Neuron (in vitro differentiated cells): ENCODE data around the gene RMDN2.

Experiments used
- H2AFZ ChIP-seq: one replicate; pipeline ENCODE4 v1.6.1; 2013; ENCODE audit warnings: low read depth, mild to moderate bottlenecking, inconsistent platforms, low read length, moderate library complexity
- H3K27me3 ChIP-seq: one replicate; pipeline ENCODE4 v1.6.1; 2013; ENCODE audit warnings: low read length; ENCODE audit not compliant: insufficient read depth
- H3K36me3 ChIP-seq: one replicate; pipeline ENCODE4 v1.6.1; 2013; ENCODE audit warnings: low read length; ENCODE audit not compliant: insufficient read depth
- H3K4me1 ChIP-seq: one replicate; pipeline ENCODE4 v1.6.1; 2013; ENCODE audit warnings: low read length; ENCODE audit not compliant: insufficient read depth
- H3K4me3 ChIP-seq: 2 replicates; pipeline ENCODE4 v1.5.1; 2013; ENCODE audit warnings: mild to moderate bottlenecking, low read length, moderate library complexity
- H3K9me3 ChIP-seq: one replicate; pipeline ENCODE4 v1.6.1; 2013; ENCODE audit warnings: low read length

Gene RMDN2

DNA sequence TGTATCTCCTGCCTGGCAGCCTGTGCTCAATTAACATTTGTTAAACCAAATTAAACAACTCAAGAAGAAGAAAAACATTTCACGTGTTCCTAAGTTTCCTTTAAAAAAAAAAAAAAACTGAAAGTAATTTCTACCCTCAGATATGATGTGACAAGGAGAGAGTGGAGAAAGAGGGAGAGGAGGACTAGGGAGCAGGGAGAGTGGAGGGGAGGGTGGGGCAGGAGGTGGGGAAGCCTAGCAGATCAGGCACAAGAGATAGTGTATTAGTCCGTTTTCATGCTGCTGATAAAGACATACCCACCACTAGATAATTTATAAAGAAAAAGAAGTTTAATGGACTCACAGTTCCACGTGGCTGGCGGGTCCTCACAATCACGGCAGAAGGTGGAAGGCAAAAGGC is 104.4 kb downstream of the RMDN2 start:
- Histone ChIP-seq H3K36me3 (no peaks in the 10 kb centered on the region), H3K27me3 (no peaks in the 10 kb centered on the region), H2AFZ (no peak overlapping the region), H3K4me3 (no peak overlapping the region), H3K9me3 (no peaks in the 10 kb centered on the region), H3K4me1 (no peaks in the 10 kb centered on the region)

DNA sequence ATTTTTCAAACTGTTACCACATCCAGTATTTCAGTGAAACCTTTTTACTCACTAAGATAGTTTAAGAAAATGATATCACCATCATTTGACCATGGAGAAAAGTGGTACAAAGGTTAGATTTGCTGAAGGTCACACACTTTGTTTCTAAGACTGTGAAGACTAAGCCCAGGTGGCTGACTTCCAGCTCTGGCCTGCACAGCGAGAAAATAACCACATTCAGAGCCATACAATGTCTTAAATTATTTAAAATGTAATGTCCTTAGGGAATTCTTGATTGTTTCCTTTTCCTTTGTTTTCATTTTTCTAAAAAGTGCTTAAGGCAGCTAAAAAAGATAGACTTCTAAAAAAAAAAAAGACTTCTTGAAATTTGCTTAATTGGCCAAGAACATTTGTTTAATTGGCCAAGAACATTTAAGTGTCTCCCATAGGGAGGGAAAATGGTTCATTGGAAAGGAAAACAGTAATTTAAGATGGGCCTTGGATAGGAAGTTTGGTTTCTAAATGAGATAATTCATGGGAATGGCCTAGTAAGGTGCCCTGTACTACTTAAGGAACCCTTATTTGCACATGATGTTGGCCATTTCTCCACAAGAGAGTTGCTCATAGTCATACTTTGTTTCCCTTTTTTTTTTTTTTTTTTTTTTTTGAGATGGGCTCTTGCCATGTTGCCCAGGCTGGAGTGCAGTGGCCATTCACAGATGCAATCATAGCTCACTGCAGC is 105.7 kb downstream of the RMDN2 start:
- no peaks in the 10 kb centered on the region for H3K36me3 ChIP-seq
- no peak overlapping the region for H2AFZ ChIP-seq
- H3K27me3 ChIP-seq: no peaks in the 10 kb centered on the region
- H3K4me1 ChIP-seq: no peaks in the 10 kb centered on the region
- H3K9me3 ChIP-seq: no peaks in the 10 kb centered on the region
- no peak overlapping the region for H3K4me3 ChIP-seq

DNA sequence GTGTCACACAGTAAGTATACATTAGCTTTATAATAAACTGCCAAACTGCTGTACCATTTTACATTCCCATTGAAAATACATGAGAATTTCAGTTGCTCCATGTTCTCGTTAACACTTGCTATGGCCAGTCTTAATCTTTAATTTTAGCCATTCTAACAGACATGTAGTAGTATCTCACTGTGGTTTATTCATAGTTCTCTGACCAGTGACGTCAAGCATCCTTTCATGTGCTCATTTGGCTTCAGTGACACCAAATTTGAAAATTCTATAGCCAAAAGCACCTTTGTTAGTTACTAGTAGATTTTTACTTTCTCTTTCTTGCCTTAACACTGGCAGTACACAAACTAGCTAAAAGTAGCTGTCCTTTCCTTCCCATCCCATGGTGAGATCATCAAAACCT is 107.9 kb downstream of the RMDN2 start:
- Histone ChIP-seq H3K4me3 (no peak overlapping the region), H2AFZ (no peak overlapping the region), H3K36me3 (no peaks in the 10 kb centered on the region), H3K4me1 (peaks cover 4% of the 10 kb centered on the region), H3K27me3 (no peaks in the 10 kb centered on the region), H3K9me3 (no peaks in the 10 kb centered on the region)

DNA sequence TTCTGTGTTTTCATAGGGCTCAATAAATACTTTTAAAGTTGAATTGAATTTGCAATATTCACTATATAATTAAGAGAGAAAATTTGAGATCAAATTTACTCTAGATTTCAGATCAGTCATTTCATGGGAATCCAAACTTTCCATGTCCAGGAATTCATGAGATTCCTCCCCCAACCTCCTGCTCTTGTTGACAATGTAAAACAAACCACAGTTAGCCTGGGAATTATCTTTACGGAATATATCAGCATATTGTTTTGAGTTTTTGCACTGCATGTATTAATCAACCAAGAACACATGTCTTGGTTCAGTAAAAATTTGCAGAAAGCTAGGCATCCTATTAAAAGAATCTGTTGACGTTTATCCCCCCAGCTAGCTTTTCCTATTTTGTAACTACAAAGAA is 108.6 kb downstream of the RMDN2 start:
- Histone ChIP-seq H3K36me3 (no peaks in the 10 kb centered on the region), H3K4me3 (no peak overlapping the region), H3K9me3 (no peaks in the 10 kb centered on the region), H3K4me1 (peaks cover 6% of the 10 kb centered on the region), H2AFZ (no peak overlapping the region), H3K27me3 (no peaks in the 10 kb centered on the region)

DNA sequence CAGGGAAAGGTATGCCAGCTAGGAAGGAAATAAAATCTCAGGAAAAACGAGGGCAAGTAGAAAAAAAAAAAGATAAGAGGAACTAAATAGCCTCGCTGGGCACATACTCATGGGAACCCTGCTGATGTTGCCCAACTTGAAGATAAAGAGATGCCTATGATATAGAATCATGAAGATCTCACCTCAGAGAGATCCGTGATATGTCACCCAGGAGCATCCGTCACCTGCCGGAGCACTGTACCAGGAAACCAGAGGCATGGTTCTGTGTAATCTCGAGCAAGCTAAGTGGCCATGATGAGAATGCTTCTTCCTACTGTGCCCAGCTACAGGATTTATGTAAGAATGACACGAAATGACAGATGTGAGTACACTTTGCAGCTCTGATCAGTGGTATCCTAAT is 110.9 kb downstream of the RMDN2 start:
- Histone ChIP-seq H3K4me3 (no peak overlapping the region), H3K27me3 (no peaks in the 10 kb centered on the region), H2AFZ (no peak overlapping the region), H3K9me3 (no peaks in the 10 kb centered on the region), H3K36me3 (no peaks in the 10 kb centered on the region), H3K4me1 (peaks cover 10% of the 10 kb centered on the region)

DNA sequence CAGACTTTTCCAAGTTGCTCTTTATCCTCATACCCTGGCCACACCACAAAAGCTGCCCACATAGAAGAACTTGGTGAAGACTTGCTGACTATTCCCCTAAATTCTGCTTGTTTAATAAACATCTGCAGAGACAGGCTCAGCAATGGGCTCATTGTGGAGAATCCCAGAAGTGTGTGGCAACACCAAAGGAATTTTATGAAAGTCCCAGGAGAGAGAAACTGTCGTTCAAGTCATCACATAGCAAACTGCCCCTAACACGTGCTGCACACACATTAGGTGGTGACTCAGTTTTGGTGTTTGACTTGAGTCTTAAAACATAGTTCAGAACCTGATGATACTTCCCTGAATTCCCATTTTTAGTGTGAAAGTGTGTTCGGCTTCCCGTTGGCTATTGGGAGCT is 112.2 kb downstream of the RMDN2 start:
- Histone ChIP-seq H3K4me3 (no peak overlapping the region), H2AFZ (no peak overlapping the region)

DNA sequence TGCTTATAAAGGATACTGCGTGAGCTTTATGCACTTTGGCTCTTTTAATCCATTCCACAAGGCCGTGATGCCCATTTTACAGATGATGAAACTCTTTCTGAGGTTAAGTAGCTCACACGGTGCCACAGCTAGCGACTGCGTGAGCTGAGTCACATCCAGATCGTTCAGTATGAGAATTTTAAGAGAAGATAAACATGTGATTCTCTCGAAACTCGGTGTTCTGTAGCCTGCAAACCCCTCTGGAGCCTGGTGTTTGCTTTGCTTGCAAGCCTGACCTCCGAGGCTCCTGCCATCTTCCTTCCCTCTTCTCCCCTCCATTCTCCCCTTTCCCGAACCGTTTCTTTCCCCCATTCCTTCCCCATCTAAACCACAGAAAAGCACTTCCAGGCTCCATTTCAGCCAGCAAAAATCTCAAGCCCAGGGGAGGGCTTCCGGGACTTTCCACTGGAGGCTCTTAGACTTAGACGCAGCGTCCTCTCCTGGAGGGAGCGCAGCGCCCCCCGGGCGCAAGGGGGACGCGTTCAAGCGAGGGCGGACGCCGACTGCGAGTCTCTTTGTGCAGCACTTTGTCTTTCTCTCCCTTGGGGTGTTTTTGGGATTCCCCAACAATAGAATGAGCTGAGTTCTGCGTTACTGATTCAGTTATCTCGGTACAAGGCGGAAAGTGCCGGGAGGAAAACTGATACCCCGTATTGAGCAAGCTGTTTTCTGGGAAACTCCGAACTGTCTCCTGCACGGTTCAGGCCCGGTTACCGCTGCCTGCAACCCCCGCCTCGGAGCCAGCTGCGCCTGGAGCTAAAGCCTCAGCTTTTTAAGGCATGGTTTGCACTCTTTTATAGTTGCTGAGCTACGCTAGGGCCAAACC is 112.9 kb downstream of the RMDN2 start:
- H3K27me3 ChIP-seq: no peaks in the 10 kb centered on the region
- peak overlapping the region; percentile 13 for H3K4me3 ChIP-seq
- no peaks in the 10 kb centered on the region for H3K9me3 ChIP-seq
- peaks cover 10% of the 10 kb centered on the region for H3K4me1 ChIP-seq
- H2AFZ ChIP-seq: peak overlapping the region; percentile 3
- H3K36me3 ChIP-seq: no peaks in the 10 kb centered on the region

More for the DNA sequence above, 112.2 kb downstream of the RMDN2 start:
- Histone ChIP-seq H3K36me3 (no peaks in the 10 kb centered on the region), H3K27me3 (no peaks in the 10 kb centered on the region), H3K9me3 (no peaks in the 10 kb centered on the region), H3K4me1 (peaks cover 10% of the 10 kb centered on the region)

DNA sequence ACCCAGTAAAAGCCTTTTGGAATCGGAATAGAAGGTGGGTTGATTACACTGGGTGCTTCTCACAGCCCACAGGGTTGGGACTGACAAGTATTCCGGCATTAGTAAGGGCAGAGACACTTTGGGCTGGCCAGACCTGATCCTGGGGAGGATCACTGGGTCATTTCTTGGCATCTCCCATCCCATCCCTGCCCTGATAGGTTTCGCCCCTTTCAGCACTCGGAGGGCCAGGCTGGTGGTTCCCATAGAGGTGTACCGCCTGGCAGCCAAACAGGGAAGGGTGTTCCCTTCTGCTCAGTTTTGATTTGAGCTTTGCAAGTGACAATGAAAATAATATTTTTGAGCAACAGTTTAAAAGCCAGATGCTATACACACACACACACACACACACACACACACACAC is 113.6 kb downstream of the RMDN2 start:
- H3K9me3 ChIP-seq: no peaks in the 10 kb centered on the region
- H3K27me3 ChIP-seq: no peaks in the 10 kb centered on the region
- H3K36me3 ChIP-seq: no peaks in the 10 kb centered on the region
- H3K4me3 ChIP-seq: no peak overlapping the region
- peak overlapping the region; percentile 3 for H2AFZ ChIP-seq
- H3K4me1 ChIP-seq: peaks cover 10% of the 10 kb centered on the region

DNA sequence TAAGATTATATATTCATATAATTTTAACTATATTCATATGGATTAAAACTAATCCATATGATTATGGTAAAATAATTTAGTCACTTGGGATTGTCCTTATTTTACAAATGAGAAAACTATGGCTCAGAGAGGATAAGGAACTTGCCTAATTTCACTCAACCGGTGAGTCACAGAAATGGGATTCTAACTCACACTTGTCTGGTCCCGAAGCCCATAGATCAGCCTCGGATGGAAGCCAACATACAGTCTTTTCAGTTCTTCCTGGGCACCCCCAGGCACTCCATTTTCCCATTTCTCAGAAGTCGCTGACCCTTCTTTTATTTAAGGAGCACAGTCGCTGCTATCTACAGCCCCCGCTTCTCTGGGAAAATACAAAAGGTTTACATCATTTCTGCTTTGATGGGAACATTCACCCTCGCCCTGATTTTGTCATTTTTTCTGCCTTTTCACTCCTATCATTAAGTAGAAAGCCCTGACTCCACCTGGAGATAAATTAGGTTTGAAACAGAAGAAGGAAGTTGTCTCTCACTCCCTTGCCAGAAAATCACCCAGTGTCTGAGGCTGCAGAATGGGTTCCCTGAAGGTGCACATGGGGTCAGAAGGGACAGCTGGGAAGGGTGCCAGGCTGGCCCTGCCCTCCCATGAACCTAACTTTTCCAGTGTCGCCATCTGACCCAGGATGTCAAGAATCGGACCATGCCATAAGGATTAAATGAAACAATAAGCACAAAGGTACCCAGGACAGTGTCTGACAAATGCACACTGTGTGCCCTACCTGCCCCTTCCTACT is 114.2 kb downstream of the RMDN2 start:
- Histone ChIP-seq H2AFZ (no peak overlapping the region), H3K9me3 (no peaks in the 10 kb centered on the region), H3K4me1 (peaks cover 10% of the 10 kb centered on the region), H3K36me3 (no peaks in the 10 kb centered on the region), H3K27me3 (no peaks in the 10 kb centered on the region), H3K4me3 (no peak overlapping the region)

DNA sequence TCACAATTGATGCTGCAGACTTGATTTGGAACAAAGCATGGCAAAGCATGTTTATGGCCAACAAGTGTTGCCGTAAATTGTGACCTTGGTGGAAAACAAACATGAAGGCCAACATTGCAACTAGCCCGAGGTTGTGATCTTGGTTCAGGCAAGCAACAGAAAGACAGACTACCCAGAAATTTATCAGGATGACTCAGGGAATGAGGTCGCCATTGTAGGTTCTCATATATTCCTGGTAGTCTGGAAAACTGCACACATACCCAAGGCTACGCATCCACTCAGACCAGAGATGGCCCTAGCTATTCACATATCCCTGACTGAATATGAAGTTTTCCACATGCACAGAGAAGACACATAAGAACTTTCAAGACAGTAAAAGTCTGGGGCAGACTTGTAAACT is 120.7 kb downstream of the RMDN2 start:
- Histone ChIP-seq H3K27me3 (no peaks in the 10 kb centered on the region), H3K9me3 (no peaks in the 10 kb centered on the region), H3K36me3 (no peaks in the 10 kb centered on the region), H2AFZ (no peak overlapping the region), H3K4me1 (no peaks in the 10 kb centered on the region), H3K4me3 (no peak overlapping the region)

DNA sequence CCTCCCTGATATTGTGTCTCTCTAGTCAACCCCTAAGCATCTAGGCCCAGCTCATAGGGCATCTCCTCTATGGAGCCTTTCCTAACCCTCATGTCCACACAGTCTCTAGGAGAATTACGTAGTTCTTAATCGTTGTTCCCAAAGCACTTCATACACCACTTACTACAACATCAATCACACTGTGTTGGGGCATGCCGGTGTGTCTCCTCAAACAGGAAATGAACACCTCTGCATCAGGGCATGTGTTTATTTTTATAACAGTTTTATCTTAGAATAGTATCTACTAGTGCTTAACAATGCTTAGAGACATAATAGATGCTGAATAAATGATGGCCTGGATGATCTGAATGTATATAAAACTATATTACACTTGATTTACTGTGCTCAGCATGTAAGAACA is 131.1 kb downstream of the RMDN2 start:
- no peaks in the 10 kb centered on the region for H3K9me3 ChIP-seq
- no peaks in the 10 kb centered on the region for H3K36me3 ChIP-seq
- no peaks in the 10 kb centered on the region for H3K4me1 ChIP-seq
- no peak overlapping the region for H3K4me3 ChIP-seq
- no peaks in the 10 kb centered on the region for H3K27me3 ChIP-seq
- H2AFZ ChIP-seq: no peak overlapping the region

DNA sequence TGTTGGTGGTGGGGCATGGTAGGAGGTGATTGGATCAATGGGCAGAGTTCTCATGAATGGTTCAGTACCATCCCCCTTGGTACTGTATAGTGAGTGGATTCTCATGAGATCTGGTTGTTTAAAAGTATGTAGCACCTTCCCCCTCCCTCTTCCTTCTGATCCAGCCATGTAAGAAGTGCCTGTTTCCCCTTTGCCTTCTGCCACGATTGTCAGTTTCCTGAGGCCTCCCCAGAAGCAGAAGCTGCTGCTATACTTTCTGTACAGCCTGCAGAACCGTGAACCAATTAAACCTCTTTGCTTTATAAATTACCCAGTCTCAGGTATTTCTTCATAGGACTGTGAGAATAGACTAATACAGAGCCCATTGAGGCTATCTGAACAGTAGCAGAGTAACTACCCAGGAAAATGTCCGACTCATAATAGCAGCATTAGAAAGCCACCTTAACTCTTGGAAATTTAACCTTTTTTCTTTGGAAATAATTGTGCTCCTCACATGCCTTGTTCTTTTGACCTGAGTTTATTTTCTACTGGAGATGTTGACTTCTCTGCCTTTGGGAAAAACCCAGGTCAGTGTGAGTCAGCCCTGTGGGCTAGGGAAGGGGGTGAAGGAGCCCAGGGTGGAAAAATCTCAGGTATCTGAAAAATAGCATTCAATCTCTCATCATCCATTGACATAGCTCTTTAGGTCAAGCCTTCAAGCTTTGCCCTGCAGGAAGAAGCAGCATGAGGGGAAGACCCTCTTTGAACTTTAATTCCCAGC is 132.7 kb downstream of the RMDN2 start:
- Histone ChIP-seq H2AFZ (no peak overlapping the region), H3K36me3 (no peaks in the 10 kb centered on the region), H3K9me3 (no peaks in the 10 kb centered on the region), H3K4me1 (no peaks in the 10 kb centered on the region), H3K27me3 (no peaks in the 10 kb centered on the region), H3K4me3 (no peak overlapping the region)
